OCI-LY1 (cell line): ENCODE data around the gene GLS.

Source experiments
- EZH2 ChIP-seq: fragments of 200-600 bp; sonication (generic), shearing (Covaris generic); IDR thresholded peaks from 2 replicates; pipeline ENCODE4 v1.8.0; 2017; ENCODE audit warnings: borderline replicate concordance, mixed run types, mild to moderate bottlenecking, antibody characterized with exemption, low read length, moderate library complexity, mixed read lengths
- TF ChIP-seq, protein P1 (sequence below): fragments of 200-600 bp; sonication (generic), shearing (Covaris generic); IDR thresholded peaks from 2 replicates; pipeline ENCODE4 v1.5.1; 2017; ENCODE audit warnings: mild to moderate bottlenecking, antibody characterized with exemption, low read length, moderate library complexity, mixed read lengths

GRCh38 chr2:190893157-190893556, 12.5 kb downstream of the GLS start:
- TF ChIP-seq, protein P1, sequence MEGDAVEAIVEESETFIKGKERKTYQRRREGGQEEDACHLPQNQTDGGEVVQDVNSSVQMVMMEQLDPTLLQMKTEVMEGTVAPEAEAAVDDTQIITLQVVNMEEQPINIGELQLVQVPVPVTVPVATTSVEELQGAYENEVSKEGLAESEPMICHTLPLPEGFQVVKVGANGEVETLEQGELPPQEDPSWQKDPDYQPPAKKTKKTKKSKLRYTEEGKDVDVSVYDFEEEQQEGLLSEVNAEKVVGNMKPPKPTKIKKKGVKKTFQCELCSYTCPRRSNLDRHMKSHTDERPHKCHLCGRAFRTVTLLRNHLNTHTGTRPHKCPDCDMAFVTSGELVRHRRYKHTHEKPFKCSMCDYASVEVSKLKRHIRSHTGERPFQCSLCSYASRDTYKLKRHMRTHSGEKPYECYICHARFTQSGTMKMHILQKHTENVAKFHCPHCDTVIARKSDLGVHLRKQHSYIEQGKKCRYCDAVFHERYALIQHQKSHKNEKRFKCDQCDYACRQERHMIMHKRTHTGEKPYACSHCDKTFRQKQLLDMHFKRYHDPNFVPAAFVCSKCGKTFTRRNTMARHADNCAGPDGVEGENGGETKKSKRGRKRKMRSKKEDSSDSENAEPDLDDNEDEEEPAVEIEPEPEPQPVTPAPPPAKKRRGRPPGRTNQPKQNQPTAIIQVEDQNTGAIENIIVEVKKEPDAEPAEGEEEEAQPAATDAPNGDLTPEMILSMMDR, result no peak
- TF ChIP-seq EZH2, result no peak
